CD4-positive, alpha-beta T cell treated with Interleukin-15 for 4 hours (primary cell): ENCODE measurements around the gene XRCC4.

Experiments
- DNase-seq: peaks from one replicate; pipeline ENCODE4 v3.0.0-alpha.2; 2020; ENCODE audit warnings: low spot score

XRCC4 gene

DNA sequence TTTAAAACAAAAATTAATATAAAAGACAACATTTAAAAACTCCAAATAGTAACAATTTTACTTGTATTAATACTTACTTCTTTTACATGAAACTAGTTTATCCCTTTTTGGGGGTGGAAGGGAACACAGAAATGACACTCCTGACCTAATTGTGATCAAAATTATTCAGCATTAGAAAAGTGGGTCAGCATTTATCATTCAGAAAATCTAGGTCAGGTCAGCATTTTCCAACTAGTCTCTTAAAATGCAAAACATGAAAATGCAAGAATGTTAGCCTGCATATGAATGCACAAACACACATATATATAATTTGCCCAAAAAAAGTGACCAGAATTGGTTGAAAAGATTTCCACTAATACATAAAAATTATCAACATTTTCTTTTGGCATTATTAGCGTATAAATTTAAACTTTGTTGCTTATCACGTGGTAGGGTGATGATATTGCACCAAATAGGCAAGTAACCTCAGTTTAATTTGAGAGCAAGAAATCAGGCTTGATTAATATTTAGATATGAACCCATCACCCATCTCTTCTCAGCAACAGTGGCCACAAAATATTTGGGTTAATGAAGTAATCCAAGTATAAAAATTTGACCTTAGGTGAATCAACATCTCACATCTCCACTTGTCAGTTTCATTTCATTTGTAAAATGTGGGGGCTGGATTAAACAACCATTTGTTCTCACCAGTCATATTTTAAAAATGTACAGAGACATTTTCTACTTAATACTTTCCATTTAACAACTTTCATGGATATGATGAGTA is 5.9 kb upstream of the XRCC4 start:
- DNase-seq, result no peak

DNA sequence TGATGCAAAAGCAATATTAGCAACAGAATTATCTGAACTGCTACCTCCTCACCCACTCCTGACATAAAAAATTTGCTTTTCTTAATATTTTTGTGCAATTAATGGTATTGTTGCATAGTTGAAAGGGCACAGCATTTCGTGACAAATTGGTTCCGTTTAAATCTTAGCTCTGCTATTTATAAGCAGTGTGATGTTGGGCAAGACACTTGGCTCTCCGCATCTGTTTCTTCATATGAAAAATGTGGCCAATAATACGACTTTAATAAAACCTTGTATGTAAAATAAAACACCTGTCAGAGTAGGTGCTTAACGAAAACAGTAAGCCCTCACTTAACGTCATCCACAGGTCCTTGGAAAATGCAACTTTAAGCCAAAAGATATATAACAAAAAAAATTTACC is 4.4 kb upstream of the XRCC4 start:
- DNase-seq, result no peak

DNA sequence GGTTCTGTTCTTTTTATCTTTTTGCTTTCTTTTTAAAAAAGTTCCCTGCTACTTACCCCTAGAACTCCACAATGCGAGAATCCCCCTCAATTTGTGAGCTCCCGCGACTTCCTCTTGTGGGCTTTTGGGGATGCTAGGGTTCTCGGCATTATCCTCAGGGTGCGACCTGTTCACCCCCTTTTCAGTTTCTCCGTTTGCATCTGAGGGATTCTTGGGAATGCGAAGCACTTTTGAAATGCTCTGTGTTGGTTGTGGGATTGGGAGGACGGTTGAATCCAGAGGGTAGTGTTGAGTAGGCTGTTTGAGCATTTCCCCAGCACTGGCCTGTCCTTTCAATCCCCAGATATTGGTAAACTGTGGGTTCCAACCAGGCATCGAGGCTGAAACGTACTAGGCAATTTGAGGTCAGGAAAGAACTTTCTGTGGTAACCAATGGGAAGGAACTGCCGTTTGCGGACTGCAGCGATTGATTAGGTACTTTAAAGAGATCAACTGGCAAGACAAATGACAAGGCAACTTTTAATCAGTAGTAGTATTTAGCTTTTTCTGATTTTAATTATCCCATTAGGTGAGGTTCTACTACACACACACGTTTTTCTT is 415 bp downstream of the XRCC4 start:
- DNase-seq, result no peak

DNA sequence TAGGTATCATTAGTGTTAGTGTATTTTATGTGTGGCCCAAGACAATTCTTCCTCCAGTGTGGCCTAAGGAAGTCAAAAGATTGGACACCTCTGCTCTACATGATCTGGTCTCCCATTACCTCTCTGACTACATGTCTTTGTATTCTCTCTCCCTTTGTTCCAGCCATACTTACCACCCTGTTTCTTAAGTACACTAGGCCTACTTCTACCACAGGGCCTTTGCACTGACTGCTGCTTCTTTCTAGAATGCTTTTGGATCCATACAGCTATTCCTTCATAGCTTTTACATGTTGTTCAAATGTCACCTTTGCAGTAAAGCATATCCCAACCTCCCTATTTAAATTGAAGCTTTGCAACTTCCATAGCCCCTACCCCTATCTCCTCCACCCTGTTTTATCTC is 5.4 kb downstream of the XRCC4 start:
- DNase-seq, result no peak

DNA sequence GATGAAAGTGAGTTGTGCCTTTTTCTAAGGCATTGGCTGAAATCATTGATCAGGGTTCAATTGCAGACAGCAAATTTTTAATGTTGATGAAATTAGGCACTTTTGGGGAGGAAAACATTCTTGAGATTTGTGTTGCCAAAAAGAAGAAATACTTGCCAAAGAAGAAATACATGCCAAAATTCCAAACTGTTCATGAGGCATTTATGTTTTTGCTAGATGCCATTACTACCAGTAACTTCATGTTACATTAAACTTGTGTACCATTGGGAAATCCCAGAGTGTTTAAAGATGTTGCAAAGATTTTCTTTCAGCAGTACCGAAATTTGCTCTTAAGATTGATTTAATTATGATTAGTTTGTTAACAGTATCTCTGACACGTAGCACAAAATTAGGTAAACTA is 7.0 kb downstream of the XRCC4 start:
- no peak for DNase-seq

DNA sequence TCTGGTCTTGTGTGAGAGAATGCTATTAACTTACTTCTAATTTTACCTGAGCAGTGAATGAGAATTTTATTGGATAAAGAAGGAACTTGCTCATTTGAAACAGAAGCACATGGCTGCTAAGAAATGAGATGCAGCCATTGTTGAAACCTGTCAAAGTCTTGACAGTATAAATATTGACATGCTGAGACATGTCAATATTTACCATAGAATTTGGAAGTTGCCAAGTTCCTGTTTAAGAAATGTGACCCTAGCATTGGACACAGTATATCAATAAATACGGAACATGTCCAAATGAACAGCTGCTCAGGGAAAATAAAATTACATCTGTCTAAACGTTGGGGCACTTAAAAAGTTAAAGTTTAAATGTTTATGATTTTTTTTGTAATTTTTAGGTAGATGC is 7.8 kb downstream of the XRCC4 start:
- DNase-seq, result no peak

DNA sequence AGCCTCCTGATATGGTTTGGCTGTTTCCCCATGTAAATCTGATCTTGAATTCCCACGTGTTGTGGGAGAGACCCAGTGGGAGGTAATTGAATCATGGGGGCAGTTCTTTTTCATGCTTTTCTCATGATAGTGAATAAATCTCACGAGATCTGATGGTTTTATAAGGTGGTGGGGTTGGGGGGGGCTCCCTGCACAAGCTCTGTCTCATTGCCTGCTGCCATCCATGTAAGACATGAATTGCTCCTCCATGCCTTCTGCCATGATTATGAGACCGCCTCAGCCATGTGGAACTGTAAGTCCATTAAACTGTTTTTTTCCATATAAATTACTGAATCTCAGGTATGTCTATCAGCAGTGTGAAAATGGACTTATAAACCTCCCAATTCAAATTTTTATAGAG is 12.8 kb downstream of the XRCC4 start:
- no peak for DNase-seq

DNA sequence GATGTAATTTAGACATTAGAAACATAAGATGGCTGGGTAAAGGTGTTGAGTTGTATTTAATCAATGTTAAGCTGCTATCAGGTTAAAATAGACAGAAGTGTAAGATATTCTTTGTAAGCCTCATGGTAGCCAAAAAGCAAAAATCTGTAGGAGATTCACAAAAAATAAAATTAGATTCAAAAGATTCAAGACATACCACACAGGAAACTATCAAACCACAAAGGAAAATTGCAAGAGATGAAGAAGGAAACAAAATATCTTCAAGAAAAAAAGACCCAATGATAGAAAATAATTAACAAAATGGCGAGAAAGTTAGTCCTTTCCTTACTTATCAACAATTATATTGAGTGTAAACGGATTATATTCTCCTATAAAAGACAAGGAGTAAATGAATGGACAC is 15.3 kb downstream of the XRCC4 start:
- DNase-seq, result no peak

DNA sequence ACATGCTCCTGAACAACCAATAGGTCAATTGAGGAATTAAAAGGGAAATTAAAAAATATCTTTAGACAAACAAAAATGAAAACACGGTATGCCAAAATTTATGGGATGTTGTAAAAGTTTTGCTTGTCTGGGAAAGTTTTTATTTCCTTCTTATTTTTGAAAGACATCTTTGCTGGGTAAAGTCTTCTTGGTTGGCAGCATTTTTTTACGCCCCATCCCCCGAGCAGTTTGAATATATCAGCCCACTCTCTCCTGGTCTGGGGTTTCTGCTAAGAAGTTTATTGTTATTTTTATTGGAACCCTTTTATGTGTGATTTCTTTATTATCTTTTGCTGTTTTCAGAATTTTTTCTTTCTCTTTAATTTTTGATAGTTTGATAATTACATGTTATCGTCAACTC is 16.3 kb downstream of the XRCC4 start:
- no peak for DNase-seq

DNA sequence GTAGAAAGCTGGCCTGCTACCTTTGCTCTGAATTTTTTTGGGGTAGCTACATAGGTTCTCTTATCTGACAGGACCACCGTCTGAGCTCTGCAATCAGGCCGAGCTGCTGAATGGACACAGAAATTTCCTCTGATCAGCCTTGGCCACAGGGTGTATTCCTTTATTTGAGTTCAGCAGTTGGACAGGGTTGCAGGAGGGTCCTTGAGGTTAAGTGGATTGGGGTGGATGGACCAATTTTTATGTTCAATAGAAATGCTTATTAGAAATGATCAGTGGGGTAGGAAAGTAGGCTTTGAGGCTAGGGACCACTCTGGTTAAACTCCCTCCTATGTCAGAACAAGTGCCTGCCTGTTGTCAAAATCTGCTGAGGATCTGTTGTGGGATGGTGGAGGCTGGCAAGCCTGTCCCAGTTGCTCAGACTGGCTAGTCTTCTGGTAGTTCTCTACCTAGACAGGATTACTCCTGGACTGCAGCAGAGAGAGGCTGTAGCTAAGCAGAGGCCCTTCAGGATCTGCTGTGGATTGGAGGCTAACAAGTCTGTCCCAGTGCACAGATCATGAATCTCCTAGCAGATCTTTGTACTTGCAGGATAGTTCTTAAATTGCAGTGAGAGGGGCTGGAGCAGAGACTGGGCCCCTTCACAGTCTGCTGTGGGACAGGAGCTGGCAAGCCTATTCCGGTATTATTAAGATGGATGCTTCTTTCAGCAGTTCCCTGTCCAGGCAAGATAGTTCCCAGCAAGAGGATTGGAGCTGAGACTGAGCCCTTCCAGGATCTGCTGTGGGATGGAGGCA is 18.0 kb downstream of the XRCC4 start:
- DNase-seq, result no peak

DNA sequence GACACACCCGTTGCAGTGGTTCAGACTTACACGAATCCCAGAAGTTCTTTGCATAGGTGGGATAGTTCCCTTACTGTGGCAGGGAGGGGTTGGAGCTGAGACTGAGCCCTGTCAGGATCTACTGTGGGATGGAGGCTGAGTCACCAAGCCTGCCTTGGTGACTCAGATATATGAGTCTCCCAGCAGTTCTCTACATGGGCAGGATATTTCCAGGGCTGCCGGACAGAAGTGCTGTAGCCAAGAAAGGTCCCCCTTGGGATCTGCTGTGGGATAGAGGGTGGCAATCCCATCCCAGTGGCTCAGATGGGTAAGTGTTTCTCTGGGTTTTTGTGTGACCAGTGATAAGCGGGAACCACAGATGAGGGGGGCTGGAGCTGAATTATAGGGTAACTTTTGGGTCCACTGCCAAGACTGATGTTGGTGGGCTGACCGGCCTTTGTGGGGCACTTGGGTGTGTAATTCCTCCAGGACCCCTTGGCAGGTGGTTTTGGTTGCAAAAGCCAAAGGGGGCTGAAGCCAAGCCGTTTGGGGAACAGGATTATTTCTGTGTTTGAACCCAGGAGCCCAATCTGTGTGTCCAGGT is 18.7 kb downstream of the XRCC4 start:
- no peak for DNase-seq

DNA sequence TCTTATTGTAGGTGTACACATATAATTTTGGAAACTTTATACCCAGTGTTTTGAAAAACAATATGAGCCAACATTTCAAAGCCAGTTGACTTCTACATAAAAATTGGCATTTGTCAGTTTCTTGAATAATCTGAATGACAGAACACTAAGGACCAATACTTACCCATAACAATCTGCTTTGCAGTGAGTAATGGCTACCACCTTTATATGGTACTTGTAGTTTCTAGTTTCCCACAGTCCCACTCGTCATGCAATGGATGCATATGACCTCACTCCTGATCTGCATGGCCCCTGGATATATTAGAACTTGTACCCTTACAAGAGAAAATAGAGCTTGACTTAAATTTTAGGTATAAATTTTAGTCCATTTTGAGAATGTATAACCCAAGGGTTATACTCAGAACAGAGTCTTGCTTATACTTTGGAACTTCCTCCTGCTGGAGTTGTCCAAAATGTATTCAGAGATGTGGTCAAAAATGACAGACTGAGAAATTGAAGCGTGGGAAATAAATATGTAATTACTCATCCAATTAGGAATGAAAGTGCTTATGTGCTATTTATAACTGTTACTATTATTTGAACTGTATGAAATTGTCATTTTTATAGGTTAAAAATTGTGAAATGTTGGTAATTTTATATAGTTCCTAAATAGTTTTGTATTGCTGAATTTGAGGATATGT is 19.5 kb downstream of the XRCC4 start:
- no peak for DNase-seq

DNA sequence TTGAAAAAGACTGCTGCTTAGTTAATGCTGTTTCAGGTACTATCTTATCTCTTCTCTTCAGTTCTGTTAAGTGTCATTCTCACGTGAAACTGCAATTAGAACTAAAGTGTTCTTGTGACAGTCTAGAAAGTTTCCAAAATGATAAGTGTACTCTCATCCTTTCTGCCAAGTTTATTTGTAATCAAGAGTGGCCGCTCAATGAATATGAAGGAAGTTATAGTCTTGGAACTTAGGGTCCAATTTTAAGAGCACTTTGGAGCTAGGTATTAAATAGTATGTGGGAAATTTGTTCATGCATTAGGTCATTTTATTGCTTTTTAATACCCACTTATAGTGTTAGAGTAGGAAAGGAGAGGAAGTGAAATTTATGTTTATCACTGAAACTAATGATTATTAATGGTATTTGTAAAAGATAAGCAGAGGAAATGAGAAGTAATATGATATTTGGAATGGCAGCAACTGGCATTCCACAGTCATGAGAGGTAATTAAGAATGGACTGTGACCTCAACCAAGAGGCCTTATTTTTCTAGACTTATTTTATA is 20.4 kb downstream of the XRCC4 start:
- DNase-seq, result no peak

DNA sequence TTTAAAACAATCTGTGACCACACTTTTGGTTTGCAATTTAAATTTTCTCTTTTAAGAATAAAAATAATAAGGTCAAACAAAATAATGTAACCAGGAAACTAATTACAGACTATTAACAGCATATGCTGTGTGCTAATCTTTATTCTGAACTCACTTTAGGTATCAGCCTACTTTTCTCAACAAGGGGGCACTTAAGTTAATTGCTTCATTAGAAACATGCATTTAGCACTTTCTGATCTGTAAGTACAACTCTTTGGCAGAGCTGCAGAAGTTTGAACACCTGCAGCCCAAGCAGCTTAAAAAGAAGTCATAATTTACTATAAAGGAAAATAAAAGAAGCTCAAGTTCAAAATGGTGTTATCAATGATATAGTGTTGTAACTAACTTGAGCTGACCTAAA is 21.7 kb downstream of the XRCC4 start:
- DNase-seq, result no peak

DNA sequence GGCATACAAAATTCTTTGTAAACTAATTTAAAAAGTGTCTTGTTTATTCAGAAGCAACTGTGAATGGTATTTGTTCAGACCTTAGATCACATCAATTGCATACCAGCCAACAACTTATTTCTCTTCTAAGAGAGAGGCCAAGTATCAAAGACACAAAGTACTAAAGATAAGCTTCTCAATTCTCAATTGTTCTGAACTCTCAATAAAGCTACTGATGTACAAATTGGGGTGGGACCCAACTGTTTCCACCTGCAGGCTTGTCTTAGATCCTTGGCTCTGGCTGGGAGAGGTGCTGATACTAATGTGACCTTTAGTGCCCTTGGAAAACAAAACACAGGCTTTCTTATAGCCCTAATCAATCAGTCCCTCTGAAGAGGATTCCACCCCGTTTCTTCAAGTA is 22.1 kb downstream of the XRCC4 start:
- no peak for DNase-seq

DNA sequence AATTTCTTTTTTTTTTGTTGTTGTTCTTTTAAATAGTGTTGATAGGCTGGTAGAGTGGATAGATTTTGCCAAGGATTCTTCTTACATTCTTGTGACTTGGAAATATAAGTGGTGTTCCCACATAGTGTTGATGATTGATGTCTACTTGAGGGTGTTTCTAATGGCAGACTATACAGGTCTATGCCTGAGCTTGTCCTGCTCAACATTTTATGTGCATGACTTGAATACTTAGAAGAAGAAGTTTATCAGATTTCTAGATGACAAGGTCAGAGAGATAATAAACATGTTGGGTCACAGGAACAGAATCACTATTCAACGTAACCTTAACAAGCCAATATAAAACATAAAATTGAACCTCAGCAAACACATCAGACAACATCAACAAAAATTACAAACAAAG is 24.2 kb downstream of the XRCC4 start:
- no peak for DNase-seq

DNA sequence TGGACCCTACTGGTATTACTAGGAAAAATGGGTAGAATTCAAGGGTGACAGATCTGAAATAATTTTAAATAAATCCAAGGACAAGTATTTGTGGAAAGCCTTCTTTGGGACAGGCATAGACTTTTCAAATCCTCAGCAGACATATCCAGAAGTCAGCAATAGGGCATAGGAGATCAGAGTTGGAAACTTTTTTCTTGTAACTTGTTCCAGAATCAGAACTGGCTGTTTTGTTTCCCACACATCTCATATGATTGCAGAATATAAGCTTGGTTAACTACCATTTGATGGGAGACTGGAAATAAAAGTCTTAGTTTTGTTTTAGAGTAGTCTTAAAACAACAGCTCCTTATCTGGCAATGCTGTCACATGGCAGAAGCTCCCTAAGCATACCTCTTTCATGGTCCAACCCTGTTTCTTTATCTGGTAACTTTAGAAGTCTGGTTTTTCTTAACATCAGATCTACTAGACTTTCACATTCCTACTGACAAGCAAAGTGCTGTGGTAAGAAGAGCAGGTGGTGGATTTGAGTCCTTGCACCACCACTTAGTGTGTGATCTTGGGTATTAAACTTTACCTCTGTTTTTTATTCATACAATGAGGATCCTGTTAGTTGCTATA is 25.1 kb downstream of the XRCC4 start:
- no peak for DNase-seq

DNA sequence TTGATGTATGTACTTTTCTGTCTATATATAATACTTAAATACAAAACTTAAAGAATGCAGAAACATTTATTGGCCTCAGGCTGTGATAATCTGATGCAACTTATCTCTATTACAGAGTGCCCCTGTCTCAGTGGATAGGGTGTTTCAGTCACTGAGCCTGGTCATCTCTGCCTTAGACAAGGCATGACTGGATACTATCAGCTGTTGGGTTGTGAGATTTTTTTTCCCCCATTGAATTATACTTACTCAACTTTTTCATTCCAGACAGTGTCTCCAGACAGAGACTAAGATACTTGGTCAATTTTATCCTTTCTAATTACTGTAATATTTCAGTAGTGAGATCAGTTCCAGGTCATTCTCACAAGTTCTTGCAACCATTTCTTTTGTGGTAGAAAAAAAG is 26.7 kb downstream of the XRCC4 start:
- no peak for DNase-seq

DNA sequence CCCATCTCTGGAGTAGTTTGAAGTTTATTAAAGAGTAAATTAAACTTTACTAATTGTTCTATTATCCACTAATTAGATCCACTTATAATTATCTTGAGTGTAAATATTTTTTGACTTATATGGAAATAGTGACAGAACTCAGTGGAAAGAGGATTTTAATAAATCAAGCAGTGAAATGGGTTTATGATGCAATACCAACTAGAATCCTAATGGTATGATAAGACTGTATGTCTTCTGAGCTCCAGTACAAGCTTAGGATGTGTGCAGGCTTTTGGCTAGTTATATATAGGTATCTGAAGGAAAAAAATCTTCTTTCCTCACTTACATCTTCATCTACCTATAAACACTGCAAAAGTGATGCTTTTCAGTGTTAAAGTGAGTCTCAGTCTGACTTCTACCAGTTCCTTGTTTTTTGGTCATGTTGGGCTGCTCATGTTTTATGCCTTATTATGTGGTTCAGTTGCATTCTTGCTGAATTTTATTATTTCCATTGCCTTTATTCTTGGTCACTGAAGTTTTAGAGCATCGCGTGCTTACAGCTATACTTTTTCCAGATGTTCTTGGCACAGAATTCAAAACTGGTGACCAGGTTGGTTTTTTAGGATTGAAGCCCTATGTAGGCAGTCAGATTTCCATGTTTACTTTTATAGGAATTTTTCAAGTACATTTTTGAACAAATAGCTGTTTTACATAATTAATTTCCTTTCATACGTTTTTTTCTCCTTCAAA is 30.5 kb downstream of the XRCC4 start:
- no peak for DNase-seq

DNA sequence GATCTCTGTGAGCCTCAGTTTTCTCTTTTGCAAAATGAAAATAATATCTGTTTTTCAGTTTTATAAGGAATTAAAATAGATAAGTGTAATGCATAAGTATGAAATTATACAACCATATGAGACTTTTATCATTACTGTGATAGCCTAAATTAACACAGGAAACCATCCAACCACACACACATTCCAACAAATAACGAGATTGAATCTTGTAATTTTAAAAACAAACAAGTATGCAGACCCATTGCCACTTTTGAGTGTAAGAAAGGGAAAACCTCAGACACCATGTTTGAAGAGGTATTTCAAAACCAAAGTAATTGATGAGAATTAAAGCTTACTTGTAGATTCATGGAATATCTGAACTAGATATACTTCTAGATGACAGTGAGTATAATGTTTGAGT is 32.0 kb downstream of the XRCC4 start:
- DNase-seq, result no peak

DNA sequence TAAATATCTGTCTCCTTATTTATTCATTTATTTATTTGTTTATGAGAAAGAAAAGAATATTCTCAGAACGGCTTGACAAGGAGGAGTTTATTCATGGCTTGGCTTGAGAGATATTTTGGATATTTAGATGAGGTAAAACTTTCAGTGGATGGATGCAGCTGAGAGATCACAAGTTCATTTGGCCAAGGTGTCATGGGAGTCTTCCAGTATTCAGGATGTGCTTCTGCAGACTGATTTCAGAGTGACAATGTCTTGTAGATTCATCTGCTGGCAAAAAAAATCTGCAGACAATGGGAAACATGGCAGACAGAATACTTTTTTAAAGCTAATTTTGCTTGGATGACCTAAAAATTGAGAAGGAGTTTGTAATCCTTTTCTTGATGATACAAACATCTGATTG is 38.5 kb downstream of the XRCC4 start:
- DNase-seq, result no peak
